Stimulated activated CD8-positive, alpha-beta memory T cell treated with anti-CD3 and anti-CD28 coated beads, Interleukin-7, amount 100 ng/mL, for 1 hour (primary cell): ENCODE results near the gene CAP1.

Experiments
- DNase-seq, 2 donors: peaks; one replicate each; pipeline ENCODE4 v3.0.0-alpha.2; 2020; ENCODE audit warnings: low read depth in 2 of 2

Gene CAP1

GRCh38 chr1:40095806-40096205 lies 55.3 kb downstream of the CAP1 start:
- DNase-seq = no peak

GRCh38 chr1:40096646-40096976 lies 56.1 kb downstream of the CAP1 start:
- no peak for DNase-seq

GRCh38 chr1:40096977-40097782 lies 56.7 kb downstream of the CAP1 start, which contains the start of gene PPT1:
Gene PPT1, minus strand, starts transcription at chr1:40097252. Its CDS starts 14 bp downstream, at chr1:40097238.
- peak; percentile 43 to 46 for DNase-seq

GRCh38 chr1:40102038-40102437 lies 61.5 kb downstream of the CAP1 start:
- DNase-seq = no peak

- no peak for DNase-seq
These were observed 62.4 kb downstream of the CAP1 start for GRCh38 chr1:40102896-40103295.

GRCh38 chr1:40105028-40105427 lies 64.5 kb downstream of the CAP1 start:
- no peak for DNase-seq

- no peak for DNase-seq
These were observed 66.9 kb downstream of the CAP1 start for GRCh38 chr1:40107290-40107959.

- DNase-seq = no peak
These were observed 69.9 kb downstream of the CAP1 start for GRCh38 chr1:40110389-40110788.

- no peak for DNase-seq
These were observed 73.9 kb downstream of the CAP1 start for GRCh38 chr1:40114400-40114799.

GRCh38 chr1:40120128-40120527 lies 79.6 kb downstream of the CAP1 start:
- DNase-seq = no peak
